NCI-H2107 treated with DMSO at 0.1 percent for 48 hours (cell line): ENCODE measurements around the gene ZDHHC8.

Experiments used
- DNase-seq: peaks from one replicate; lab custom pipeline; 2025; ENCODE audit not compliant: unreplicated experiment; lab: John Stamatoyannopoulos, UW

ZDHHC8 gene

DNA sequence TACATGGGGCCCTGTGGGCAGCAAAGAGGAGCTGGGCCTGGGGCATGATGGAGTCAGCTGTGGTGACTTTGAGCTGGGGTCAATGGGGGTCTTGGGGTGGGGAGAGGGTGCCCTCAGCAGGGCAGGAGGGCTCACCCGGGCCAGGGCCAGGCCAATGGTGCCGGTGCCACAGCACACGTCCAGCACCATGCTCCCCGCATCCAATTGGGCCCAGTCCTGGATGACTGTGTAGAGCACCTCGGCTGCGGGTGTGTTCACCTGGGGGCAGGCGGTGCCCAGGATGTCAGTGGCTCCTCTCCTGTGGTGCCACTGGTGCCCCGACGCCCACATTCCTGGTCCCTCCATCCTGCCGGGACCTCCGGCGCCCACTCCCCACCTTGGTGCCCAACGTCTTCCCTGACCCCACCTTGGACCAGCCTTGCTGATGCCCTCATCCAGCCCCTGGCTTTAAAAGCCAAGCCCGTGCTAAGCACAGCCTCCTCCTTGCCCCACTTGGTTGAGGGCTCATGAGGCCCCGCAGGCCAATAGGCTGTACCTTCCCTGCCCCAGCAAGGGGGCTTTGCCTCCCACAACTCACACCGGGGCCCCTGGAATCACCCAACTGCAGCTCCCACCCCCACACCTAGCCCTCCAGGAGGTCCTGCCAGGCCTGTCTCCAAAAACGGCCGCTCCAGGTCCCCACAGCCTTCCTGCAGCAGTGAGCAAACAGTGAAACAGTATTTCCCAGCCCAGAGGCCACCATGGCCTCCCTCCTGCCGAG, 17.9 kb upstream of the ZDHHC8 start:
- DNase-seq, result no peak

DNA sequence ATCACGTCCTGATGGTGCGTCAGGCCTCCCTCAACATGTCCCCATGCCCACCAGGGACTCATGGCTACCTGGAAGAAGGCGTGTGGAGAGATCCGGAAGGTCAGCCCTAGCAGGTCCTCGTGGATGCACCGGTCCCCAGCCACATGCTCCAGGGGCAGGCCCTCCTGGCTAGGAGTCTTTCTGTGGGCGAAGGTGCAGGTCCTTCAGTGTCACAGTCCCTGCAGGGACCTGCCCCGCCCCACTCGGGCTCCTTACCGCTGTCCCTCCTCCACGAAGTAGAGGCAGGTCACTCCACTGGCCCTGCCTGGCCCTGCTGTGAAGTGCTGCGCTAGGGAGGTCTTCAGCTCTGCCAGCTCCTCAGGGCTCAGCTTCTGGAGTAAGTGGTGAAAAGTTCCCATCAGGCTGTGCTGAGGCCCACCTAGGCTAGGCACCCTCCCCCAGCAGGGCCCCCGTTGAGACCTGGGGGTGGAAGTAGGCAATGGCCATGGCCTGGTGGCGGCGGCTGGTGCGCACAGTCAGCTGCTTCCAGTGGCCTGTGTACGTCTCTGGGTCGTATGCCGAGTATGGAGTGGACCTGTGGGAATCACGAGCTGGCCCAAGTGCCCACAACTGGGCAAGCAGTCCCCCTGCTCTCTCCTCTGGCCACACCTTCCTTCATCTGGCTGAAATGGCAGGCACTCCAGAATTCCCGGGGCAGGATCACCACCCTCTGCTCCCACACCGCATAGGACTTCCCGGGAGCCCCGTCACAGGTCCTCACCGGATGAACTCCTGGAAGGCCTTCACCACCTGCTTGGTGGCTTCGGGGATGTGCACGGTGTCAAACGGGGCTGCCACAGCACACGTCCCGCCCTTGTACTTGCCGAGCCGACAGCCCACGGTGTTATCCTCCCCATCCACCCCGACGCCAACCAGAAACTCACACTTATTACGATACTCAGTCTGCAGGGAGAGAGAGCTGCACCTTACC, 16.8 kb upstream of the ZDHHC8 start:
- no peak for DNase-seq

DNA sequence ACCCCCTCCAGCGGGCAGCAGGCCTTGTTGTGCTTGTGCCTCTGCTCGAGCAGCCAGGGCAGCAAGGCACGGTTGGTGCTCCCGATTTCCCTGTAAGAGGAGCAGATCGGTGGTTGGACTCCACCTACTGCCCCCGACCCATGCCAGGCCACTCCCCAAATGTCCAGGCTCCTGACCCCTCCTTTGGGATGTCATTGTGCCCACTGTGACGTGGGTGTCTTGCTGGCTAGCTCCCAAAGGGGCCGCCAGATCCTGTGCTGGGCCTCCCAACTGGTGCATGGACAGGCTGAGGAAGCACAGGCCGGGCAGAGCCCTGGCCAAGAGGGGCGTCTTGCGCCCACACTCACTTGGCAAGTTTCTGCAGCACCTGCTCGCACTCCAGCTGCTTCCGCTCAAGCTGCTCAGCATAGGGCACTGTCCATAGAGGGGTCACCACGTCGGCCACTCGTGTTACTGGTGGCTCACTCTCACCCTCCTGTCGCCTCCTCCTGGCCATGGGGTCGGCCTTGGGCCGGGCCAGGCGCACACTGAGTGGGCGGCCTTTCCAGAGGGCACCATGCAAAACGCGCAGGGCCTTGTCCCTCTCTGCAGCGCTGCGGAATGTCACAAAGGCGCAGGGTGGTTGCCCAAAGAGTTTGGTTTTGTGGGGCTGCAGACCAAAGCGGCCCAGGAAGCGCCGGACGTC, 15.8 kb upstream of the ZDHHC8 start, which contains the start of gene RANBP1:
Gene RANBP1, plus strand, starts transcription at position 414 of the 685 bp plus-strand sequence. Its CDS starts 81 bp downstream, at position 495.
- no peak for DNase-seq

DNA sequence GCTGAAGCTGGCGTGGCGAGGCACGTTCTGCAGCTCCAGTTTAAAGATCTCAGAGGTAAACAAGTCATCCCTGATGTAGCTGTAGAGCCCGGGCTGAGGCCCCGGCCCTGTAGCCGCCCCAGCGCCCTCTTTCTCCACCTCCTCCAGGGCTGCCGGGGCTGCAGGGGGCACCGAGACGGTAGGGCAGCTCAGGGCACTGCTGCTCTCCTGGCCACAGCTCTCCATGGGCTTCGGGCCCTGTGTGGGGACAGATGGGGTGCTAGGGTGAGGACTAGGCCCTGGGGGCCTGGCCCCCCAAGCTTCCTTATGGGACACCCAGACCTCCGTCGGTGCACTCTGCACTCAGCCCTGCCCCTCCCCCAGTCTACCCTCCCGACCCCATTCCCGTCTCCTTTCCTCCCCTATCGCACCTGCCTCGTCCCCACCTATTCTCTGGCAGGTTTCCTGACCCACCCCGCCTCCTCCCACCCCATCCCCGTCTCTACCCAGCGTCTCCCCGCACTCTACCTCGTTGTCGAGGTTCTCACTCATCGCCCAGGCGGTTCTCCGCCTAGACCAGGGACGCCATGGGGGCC, 15.1 kb upstream of the ZDHHC8 start:
- no peak for DNase-seq

DNA sequence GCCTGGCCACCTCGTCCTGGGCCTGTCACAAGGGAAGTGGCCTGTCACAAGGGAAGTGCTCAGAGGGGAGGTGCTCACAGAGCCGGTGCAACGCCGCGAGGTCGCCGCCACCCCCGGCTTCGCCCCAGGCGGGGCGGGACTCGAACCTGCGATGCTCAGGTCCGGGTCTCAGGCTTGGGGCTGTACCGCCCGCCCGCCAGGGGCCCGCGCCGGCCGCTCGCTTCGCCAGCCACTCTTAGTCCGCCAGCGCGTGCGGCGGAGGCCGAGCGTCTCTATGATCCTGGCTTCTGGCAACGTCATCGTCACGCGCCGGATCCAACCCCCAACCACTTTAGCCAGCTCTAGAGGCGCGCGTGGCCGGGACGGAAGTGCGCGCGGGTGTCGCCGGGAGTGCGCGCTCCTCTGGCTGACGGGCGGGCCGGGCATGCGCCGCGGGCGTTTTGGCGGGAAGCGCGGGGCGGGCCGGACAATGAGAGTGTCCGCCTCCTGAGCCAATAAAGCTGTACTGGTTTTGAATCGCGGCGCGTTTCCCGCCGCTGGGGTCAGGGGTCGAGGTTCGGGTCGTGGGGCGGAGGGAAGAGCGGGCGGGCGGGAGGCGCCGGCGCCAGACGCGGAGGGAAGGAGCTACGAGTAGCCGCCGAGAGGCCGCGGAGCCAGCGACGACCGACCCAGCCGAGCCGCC, 14.5 kb upstream of the ZDHHC8 start, which contains the start of gene TRMT2A:
Gene TRMT2A, minus strand, starts transcription at position 276 of the 682 bp plus-strand sequence. CDS start 320 bp downstream, outside the sequence.
- peak; percentile 70 for DNase-seq

DNA sequence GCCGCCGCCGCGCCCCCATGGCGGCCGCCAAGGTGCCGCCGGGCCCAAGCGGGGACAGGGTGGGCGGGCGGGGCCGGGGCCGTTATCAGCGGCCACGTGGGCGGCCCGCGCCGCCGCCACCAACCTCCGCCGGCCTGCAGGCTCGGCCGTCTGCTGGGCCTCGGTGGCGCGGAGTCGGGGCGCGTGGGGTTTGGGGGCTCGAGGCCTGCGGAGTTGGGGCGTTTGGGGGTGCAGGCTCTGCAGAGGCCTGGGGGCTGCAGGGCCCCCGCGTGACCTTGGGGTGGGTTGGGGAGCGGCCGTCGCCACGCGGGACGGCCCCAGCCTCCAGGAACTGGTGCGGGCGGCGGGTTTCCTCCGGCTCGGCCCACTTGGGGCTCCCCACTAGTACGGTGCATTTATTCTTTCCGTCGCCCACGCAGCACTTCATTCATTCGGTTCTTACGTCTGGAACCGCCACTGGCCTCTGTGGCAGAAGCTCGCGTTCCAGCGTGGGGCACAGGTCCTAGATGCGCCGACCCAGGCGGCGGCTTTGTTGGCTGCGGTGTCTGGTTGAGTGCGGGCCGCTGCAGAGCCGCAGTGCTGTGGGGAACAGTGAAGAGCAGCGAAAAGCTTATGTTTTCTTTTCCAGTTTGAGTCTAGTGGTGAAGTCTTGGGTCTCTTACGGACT, 13.8 kb upstream of the ZDHHC8 start:
- DNase-seq, result no peak

DNA sequence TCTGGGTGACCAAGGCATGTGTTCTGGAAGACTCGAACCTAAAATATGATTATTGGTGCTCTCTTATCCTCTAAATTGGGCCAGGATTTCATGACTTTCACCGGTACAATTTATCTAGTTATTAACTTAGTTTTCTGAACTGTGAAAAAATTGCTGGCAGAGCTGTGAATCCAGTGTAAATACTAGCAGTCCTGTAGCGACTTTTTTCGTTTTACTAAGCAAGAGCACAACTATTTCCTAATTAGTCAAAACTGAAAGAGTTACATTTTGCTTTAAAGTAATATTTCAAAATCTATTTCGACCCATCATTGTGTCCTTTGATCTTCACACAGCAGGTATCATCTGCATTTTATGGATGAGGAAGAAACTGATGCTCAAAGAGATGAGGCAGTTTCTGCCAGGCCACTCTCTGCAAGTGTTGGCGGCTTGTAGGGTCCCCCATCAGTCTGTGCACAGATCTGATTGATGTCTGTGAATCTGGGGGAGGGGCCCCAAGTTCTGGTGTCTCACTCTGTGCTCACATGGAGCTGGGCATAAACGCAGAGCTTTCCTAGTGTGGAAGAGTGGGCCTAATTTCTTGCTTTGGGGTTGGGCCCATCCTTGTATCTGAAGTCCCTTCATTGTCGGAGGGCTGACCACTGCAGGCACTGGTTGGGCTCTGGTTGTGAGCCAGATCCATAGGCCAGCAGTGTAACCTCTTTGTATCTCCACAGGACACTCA, 13.1 kb upstream of the ZDHHC8 start:
- DNase-seq, result no peak

DNA sequence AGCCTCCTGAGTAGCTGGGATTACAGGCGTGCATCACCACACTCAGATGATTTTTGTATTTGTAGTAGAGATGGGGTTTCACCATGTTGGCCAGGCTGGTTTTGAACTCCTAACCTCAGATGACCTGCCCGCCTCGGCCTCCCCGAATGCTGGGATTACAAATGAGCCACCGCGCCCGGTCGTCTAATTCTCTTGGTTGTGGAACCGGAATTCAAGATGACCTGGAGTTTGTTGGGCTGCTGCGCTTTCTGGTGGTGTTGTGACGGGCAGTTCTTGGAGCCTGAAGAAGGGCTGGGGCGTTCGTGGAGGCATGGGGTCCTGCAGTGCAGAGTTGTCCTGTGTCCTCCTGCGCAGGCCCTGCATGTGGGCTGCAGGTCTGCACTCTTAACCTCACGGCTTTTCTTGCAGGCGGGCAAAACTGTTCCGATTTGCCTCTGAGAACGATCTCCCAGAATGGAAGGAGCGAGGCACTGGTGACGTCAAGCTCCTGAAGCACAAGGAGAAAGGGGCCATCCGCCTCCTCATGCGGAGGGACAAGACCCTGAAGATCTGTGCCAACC, 9.7 kb upstream of the ZDHHC8 start:
- DNase-seq, result no peak

DNA sequence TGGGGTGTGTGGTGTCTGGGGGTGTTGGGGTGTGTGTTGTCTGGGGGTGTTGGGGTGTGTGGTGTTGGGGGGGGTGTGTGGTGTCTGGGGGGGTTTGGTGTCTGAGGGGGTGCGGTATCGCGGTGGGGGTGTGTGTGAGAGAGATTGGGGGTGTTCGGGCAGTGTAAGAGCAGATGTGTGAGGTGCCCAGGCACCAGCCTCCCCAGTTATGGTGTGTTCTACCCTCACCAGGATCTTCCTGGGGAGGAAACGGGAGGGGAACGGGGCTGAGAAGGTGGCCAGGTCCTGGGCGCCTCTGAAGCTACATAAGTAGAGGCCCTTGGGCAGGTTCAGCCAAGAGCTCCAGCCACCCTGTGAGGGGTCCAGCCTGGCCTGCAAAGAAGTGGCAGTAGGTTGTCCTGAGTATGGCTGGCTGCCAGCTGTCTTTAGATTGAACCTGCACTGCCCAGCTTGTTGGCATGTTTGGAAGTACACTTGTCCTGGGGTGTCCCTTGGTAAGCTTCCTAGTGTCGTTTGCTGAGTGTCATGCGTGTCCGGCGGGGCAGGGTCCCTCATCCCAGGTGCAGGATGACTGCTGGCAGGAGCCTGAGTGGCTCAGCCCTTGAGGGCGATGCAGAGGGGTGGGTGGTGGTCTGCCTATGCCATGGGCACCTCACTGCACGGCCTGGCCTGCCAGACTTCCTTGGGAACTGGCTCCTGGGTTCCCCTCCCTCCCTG, 8.1 kb upstream of the ZDHHC8 start:
- no peak for DNase-seq

DNA sequence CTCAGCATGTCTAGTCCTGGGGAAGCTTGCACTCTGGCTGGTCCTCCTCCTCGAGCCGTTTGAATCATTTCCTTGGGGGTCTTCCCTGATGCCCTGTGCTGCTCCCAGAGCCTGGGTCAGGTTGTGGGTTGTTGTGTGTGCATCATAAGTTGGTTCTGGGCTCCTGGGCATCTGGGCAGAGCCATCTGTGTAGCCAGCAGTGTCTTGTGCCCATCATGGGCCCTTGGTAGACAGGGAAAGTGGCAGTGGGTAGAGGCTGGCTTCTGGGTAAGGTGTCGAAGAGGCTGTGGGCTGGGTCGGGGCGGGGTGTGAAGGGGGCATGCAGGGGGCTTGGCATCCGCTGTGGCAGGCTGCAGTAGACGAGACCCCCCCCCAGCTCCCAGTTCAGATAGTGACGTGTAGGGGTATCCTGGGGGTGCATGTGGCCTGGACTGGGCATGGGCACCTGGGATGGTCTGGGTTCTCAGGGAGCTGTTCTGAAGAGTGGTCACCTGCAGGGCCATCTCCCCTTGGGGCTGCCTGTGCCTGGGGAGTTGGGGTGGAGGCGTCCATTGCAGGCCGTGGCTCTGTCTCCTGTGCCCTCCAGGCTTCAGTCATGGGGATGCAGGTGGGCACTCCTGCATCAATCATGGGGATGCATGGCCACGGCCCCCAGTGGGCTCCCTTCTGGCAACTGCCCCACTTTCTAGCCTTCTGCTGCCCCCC, 7.4 kb upstream of the ZDHHC8 start:
- DNase-seq, result no peak

DNA sequence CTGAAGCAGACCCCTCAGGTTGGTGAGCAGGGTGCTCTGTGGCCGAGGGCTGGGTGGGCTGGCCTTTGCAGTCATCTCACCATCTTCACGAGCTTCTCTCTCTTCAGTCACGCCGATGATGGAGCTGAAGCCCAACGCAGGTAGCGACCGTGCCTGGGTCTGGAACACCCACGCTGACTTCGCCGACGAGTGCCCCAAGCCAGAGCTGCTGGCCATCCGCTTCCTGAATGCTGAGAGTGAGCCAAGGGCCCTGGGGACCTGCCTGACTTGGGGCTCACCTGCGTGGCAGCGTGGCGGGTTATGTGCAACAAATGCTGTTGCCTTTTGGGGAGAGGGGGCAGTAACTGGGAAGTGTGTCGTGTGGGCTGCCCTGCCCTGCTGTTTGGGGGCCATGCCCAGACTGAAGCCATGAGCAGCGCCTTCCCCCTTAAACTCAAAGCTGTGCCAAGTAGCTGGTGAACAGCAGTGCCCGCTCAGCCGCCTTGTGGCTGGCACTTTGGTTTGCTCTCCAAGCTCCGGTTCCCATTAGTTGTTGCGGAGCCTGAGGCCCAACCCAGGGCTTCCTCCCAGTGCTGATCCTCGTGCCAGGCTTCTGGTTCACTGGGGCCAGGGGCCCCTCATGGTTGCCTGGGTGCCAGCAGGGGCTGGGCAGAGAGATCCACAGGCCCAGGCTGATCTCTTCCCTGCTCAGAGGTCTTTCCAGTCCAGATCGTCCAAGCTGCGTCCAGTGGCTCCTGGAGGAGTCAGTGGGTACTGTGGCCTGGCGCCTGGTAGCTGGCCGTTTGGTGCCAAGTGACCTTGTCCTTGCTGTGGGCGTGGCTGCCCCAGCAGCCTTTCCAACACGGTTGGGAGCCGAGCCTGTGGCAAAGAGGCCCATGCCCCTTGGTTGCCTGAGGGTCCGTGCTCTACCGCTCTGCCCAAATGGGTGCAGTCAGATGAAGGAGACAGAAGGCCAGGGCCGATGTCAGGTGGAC, 6.1 kb upstream of the ZDHHC8 start:
- no peak for DNase-seq

DNA sequence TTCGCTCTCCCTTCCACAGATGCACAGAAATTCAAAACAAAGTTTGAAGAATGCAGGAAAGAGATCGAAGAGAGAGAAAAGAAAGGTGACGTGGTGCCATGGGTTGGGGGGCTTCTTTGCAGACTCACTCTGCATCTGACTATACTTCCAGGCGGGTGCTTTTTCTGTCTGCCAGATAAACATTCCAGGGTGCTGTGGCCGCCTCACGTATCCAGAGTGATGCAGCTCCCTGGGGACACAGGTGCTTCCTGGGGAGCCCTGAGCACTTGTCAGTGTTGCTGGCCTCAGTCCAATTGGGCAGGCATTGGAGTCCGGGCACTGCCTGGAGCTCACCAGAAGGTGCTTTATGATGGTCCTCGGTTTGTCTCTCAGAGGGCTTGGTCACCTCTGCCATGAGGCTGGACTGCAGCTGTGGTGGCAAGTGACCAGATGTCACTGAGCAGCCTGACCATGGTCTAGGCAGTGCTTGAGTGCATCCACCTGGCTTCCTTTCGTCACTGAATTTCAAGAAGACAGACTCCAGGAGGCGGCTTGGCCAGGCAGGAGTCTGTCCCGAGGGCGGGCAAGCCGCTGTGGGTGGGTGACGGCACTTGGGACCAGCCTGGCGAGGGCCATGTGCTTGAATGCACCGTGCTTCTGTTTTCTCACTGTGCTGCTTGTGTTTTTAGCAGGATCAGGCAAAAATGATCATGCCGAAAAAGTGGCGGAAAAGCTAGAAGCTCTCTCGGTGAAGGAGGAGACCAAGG, 5.1 kb upstream of the ZDHHC8 start:
- DNase-seq, result peak; percentile 12

DNA sequence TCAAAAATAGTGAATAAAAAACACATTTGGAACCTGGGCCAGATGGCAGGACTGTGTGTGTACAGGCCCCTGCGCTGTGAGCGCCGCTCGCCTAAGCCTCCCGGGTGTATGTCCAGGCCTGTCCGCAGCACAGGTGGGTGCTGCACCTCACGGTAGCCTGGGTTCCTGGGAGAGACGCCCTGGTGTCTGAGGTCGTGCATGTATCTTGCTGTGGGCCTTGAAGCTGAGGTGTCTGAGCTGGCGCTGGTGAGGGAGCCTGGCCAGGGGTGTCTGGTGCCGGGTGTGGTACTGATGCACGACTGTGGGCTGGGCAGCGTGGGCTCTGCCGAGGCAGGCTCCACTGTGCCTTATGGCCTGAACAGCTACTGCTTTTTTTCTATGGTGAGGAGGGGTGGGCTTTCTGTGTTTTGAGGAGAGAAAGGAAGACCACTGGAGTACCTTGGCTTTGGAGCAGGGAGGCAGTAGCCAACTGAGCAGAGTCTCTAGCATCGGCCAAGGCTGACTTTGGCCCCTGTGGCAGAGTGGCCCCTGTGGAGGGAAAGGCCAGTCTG, 4.2 kb upstream of the ZDHHC8 start:
- DNase-seq, result no peak

DNA sequence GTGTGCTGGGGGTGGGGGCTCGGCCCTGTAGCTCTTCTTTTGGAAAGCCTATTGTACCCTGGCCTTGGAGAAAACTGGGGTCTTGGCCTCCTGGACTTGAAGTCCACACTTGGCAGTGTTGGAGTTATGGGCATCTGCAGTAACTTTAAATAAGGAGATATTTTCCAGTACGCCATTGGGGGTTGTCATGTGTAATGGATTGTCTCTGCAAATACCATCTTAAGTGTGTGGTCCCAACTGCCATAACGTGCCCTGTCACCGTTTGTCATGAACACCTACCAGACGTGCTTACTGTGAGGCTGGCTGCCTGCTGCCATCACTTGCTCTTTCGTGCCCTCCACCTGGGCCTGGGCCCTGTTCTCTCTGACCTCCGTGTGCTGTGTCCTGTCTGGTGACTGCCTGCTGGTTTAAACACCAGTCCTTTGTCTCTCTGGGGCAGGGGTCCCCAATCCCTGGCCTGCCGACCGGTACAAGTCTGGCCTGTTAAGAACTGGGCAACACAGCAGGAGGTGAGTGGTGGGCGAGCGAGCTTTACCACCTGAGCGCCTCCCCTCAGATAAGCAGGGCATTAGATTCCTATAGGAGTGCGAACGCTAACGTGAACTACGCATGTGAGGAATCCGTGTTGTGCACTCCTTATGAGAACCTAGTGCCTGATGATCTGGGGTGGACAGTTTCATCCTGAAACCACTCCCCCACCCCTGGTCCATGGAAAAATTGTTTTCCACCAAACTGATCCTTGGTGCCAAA, 3.6 kb upstream of the ZDHHC8 start:
- no peak for DNase-seq

DNA sequence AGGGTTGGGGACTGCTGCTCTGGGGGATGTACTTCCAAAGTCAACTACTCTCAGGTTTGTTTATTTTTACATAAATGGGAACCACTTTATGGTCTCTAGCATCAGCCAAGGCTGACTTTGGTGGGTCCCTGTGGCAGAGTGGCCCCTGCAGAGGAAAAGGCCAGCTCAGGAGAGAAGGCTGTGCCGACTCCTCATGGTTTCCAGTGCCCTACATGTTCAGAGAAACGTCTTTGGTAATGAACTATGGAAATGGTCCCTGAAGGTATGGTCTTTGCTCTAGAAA, 3.0 kb upstream of the ZDHHC8 start:
- DNase-seq, result no peak
